Gastrocnemius medialis (tissue), 4 donors: Measurements from ENCODE around the gene ZNF839. TPM values are rescaled to one million over a fixed set of nuclear protein-coding genes. Genes with fewer than 3 reads are reported as not detected.

Source experiments
- ATAC-seq, 2 donors: fragments of 150-250 bp; one replicate each; pipeline ENCODE4 v1.9.1; 2016
- DNase-seq, 2 donors: peaks; one replicate each; pipeline ENCODE4 v3.0.0-alpha.2; 2019
- H3K27ac ChIP-seq, 4 donors: fragments of 200-600 bp; sonication (generic); 1 replicate in 1 of 4; 2 replicates in 3 of 4; pipeline ENCODE4 v1.5.1; 2016 to 2018; ENCODE audit warnings: mild to moderate bottlenecking in 2 of 4, moderate library complexity in 1 of 4
- H3K27me3 ChIP-seq, 3 donors: fragments of 200-600 bp; sonication (generic) in 2 of 3; 1 replicate in 1 of 3; 2 replicates in 2 of 3; pipeline versions ENCODE4 v1.5.1 to v1.6.0; 2016 to 2019; ENCODE audit warnings: mild to moderate bottlenecking in 1 of 3, moderate library complexity in 1 of 3
- H3K36me3 ChIP-seq, 2 donors: fragments of 200-600 bp; sonication (generic) in 1 of 2; one replicate each; pipeline ENCODE4 v1.5.1; 2017 to 2018
- H3K4me1 ChIP-seq, 2 donors: fragments of 200-600 bp; sonication (generic) in 1 of 2; one replicate each; pipeline ENCODE4 v1.5.1; 2016 to 2017; ENCODE audit warnings: mild to moderate bottlenecking in 2 of 2
- H3K4me3 ChIP-seq, 4 donors: fragments of 200-600 bp; sonication (generic) in 3 of 4; 1 replicate in 1 of 4; 2 replicates in 3 of 4; pipeline ENCODE4 v1.5.1; 2016 to 2019; ENCODE audit warnings: mild to moderate bottlenecking in 2 of 4
- H3K9me3 ChIP-seq, 3 donors: fragments of 200-600 bp; sonication (generic) in 2 of 3; 1 replicate in 1 of 3; 2 replicates in 2 of 3; pipeline ENCODE4 v1.5.1; 2016 to 2019
- CTCF ChIP-seq, 5 experiments: fragments of 450-650 bp in 3 of 5; fragments of 200-600 bp in 2 of 5; sonication (generic) in 2 of 5; IDR thresholded peaks in 4 of 5; conservative IDR thresholded peaks in 1 of 5; 1 replicate in 4 of 5; 2 replicates in 1 of 5; pipeline ENCODE4 v1.5.1; 2016 to 2019; ENCODE audit warnings: antibody characterized with exemption in 5 of 5, mild to moderate bottlenecking in 3 of 5, moderate library complexity in 3 of 5
- POLR2A ChIP-seq, 2 donors: fragments of 450-650 bp; IDR thresholded peaks; one replicate each; pipeline ENCODE4 v1.6.1; 2017; ENCODE audit warnings: antibody characterized with exemption in 2 of 2, mild to moderate bottlenecking in 2 of 2, moderate library complexity in 2 of 2
- in situ Hi-C, 4 donors: fragments of 200-750 bp; cut with MboI; loops; one replicate each; pipeline versions ENCODE4 v1.15.0 to v1.8.0; 2017; ENCODE audit warnings: low sequenced_read_pairs in 4 of 4
- intact Hi-C: fragments of 100-400 bp; cut with DNase I; formaldehyde crosslinking; loops from one replicate; pipeline ENCODE4 v1.15.1; 2023; ENCODE audit warnings: low total_unique reads
- total RNA-seq, 4 donors: library from RNA; depleted of rRNA; stranded (reverse); fragments of >200 nt; gene quantifications; one replicate each; pipeline versions ENCODE4 v1.1.0 to v1.2.3, GENCODE V29; 2016

The ZNF839 gene
- total RNA-seq, 4 donors from 2014 or later, result 10.6 to 16.8 (median 14.0) TPM

- in situ Hi-C loops, result no loop called here
- no peak for TF ChIP-seq POLR2A (IDR thresholded peaks at IDR 0.05)
- no peak for TF ChIP-seq CTCF (IDR thresholded peaks at IDR 0.05 in 4 of 5, conservative IDR thresholded peaks at IDR 0.05 in 1 of 5)
- Histone ChIP-seq H3K36me3 (no peaks in the 10 kb centered on the region), H3K4me3 (no peak overlapping the region), H3K27me3 (no peaks in the 10 kb centered on the region), H3K4me1 (peaks cover 7 to 12% of the 10 kb centered on the region in 2 donors), H3K9me3 (no peaks in the 10 kb centered on the region), H3K27ac (no peak overlapping the region)
- intact Hi-C loops, result no loop called here
- DNase-seq (no peak), ATAC-seq (peak in 1 of 2 donors; percentile 65)
These were observed 41.0 kb upstream of the ZNF839 start for GRCh38 chr14:102278631-102278935.

- Histone ChIP-seq H3K4me3 (no peak overlapping the region), H3K9me3 (no peaks in the 10 kb centered on the region), H3K27me3 (no peaks in the 10 kb centered on the region), H3K36me3 (no peaks in the 10 kb centered on the region), H3K4me1 (peaks cover 7 to 12% of the 10 kb centered on the region in 2 donors), H3K27ac (no peak overlapping the region)
- ATAC-seq (no peak), DNase-seq (no peak)
- TF ChIP-seq CTCF (IDR thresholded peaks at IDR 0.05 in 4 of 5, conservative IDR thresholded peaks at IDR 0.05 in 1 of 5) (no peak), POLR2A (IDR thresholded peaks at IDR 0.05) (no peak)
- in situ Hi-C loops (no loop called here), intact Hi-C loops (no loop called here)
These were observed 40.3 kb upstream of the ZNF839 start for GRCh38 chr14:102279282-102279681.

GRCh38 chr14:102279688-102280348 lies 39.7 kb upstream of the ZNF839 start:
- Histone ChIP-seq H3K9me3 (no peaks in the 10 kb centered on the region), H3K4me1 (peaks cover 7 to 12% of the 10 kb centered on the region in 2 donors), H3K27ac (no peak overlapping the region), H3K36me3 (no peaks in the 10 kb centered on the region), H3K27me3 (no peaks in the 10 kb centered on the region), H3K4me3 (no peak overlapping the region)
- intact Hi-C loops (no loop called here), in situ Hi-C loops (no loop called here)
- no peak for DNase-seq
- no peak for ATAC-seq
- no peak for TF ChIP-seq CTCF (IDR thresholded peaks at IDR 0.05 in 4 of 5, conservative IDR thresholded peaks at IDR 0.05 in 1 of 5)
- TF ChIP-seq POLR2A (IDR thresholded peaks at IDR 0.05), result no peak

- H3K4me1 ChIP-seq, result peaks cover 7 to 12% of the 10 kb centered on the region in 2 donors
- H3K9me3 ChIP-seq, result no peaks in the 10 kb centered on the region
- H3K27me3 ChIP-seq, result no peaks in the 10 kb centered on the region
- H3K36me3 ChIP-seq, result no peaks in the 10 kb centered on the region
- no peak for ATAC-seq
- DNase-seq, result no peak
- H3K27ac ChIP-seq, result no peak overlapping the region
- no peak overlapping the region for H3K4me3 ChIP-seq
- in situ Hi-C loops, result no loop called here
- no peak for TF ChIP-seq POLR2A (IDR thresholded peaks at IDR 0.05)
- TF ChIP-seq CTCF (IDR thresholded peaks at IDR 0.05 in 4 of 5, conservative IDR thresholded peaks at IDR 0.05 in 1 of 5), result no peak
- intact Hi-C loops, result no loop called here
These were observed 39.1 kb upstream of the ZNF839 start for GRCh38 chr14:102280376-102280962.
